MCF 10A (cell line): ENCODE measurements around the gene TXNDC2. TPM values are rescaled to one million over a fixed set of nuclear protein-coding genes. Genes with fewer than 3 reads are reported as not detected.

Source experiments
- BruUV-seq: library from RNA; stranded (reverse); fragments of 400-500 nt; replicated peaks from 2 replicates; lab custom pipeline; 2021; lab: Mats Ljungman, UMichigan
- CTCF ChIA-PET: fragments of 300-600 bp; sonication (Branson Sonifier 250); formaldehyde crosslinking; extraction: SDS; loops from one replicate; lab custom pipeline; 2021; ENCODE audit warnings: antibody characterized with exemption, inconsistent platforms; lab: Yijun Ruan, JAX
- POLR2A ChIA-PET: fragments of 300-600, 350-650 bp; sonication (Branson Sonifier 250); formaldehyde crosslinking; extraction: SDS; loops from one replicate; lab custom pipeline; 2020; ENCODE audit warnings: antibody characterized with exemption, inconsistent platforms; lab: Yijun Ruan, JAX
- DNase-seq: peaks from one replicate; pipeline ENCODE4 v3.0.0-alpha.2; 2018; ENCODE audit not compliant: unreplicated experiment
- H3K27ac Mint-ChIP-seq: one replicate; pipeline ENCODE4 v1.8.0; 2022; ENCODE audit warnings: mild to moderate bottlenecking, low read depth, mixed read lengths; ENCODE audit not compliant: unreplicated experiment
- H3K27me3 Mint-ChIP-seq: one replicate; pipeline ENCODE4 v1.8.0; 2022; ENCODE audit warnings: mixed read lengths; ENCODE audit not compliant: insufficient read depth, unreplicated experiment
- H3K36me3 Mint-ChIP-seq: one replicate; pipeline ENCODE4 v1.8.0; 2022; ENCODE audit warnings: mild to moderate bottlenecking, moderate library complexity, mixed read lengths; ENCODE audit not compliant: insufficient read depth, unreplicated experiment
- H3K4me1 Mint-ChIP-seq: one replicate; pipeline ENCODE4 v1.8.0; 2022; ENCODE audit warnings: mixed read lengths; ENCODE audit not compliant: insufficient read depth, unreplicated experiment
- H3K4me3 Mint-ChIP-seq: one replicate; pipeline ENCODE4 v1.8.0; 2022; ENCODE audit warnings: mild to moderate bottlenecking, moderate library complexity, mixed read lengths; ENCODE audit not compliant: unreplicated experiment
- H3K9me3 Mint-ChIP-seq: one replicate; pipeline ENCODE4 v1.8.0; 2022; ENCODE audit warnings: mixed read lengths; ENCODE audit not compliant: unreplicated experiment
- CTCF ChIP-seq: fragments of 200-600 bp; IDR thresholded peaks from one replicate; pipeline ENCODE4 v1.8.0; 2022; ENCODE audit warnings: antibody characterized with exemption, mild to moderate bottlenecking; ENCODE audit not compliant: unreplicated experiment
- intact Hi-C: fragments of 100-400 bp; cut with micrococcal nuclease; formaldehyde crosslinking; loops from 2 replicates; pipeline ENCODE4 v1.14.1; 2022
- total RNA-seq: library from RNA; stranded (reverse); gene quantifications from 2 replicates; pipeline ENCODE4 v1.2.3, GENCODE V29; 2022

TXNDC2 gene
- total RNA-seq, 1 experiment from 2014 or later, result not detected

DNA sequence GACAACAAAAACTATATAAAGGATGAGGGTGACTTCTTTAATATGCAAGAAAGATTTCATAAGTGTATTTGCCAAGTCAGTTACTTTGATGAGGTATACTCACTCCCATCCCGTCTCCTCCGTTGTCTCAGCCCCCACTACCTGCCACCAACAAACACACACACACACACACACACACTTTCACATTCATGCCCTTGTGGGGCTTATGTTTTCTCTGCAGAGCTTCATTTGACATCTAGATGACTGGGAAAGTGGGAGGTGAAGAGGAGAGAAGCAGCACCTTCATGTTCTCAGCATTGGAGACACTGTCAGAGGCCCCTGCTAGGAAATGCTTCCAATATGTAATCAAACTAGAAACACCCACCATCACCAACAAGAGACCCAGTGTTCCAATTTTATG lies 22.5 kb upstream of the TXNDC2 start:
- intact Hi-C loops, result no loop called here
- H3K36me3 Mint-ChIP-seq, result peaks cover 14% of the 10 kb centered on the region
- peaks cover under 1% of the 10 kb centered on the region for H3K4me1 Mint-ChIP-seq
- ChIA-PET POLR2A (no interaction called here), CTCF (no interaction called here)
- H3K27ac Mint-ChIP-seq, result no peak overlapping the region
- no peak for DNase-seq
- TF ChIP-seq CTCF, result no peak
- no peak overlapping the region for H3K4me3 Mint-ChIP-seq
- H3K9me3 Mint-ChIP-seq, result peaks cover 12% of the 10 kb centered on the region
- BruUV-seq, result no TSS peak
- no peaks in the 10 kb centered on the region for H3K27me3 Mint-ChIP-seq

- Mint-ChIP-seq H3K27me3 (no peaks in the 10 kb centered on the region), H3K4me3 (no peak overlapping the region), H3K9me3 (peaks cover 12% of the 10 kb centered on the region), H3K27ac (no peak overlapping the region), H3K4me1 (peaks cover 26% of the 10 kb centered on the region), H3K36me3 (peaks cover 14% of the 10 kb centered on the region)
- TF ChIP-seq CTCF, result no peak
- CTCF ChIA-PET, result interaction anchor here (0.7 kb wide), 1 partner anchor 1109 kb away, joined by 4 read pairs; no protein-coding TSS in a partner anchor
- no peak for DNase-seq
- no TSS peak for BruUV-seq
- intact Hi-C loops, result no loop called here
- POLR2A ChIA-PET, result interaction anchor here (0.8 to 1.0 kb wide), 2 partner anchors 38 to 48 kb away, joined by 3 to 5 read pairs; partner anchors contain the start of gene VAPA
These were observed 19.8 kb upstream of the TXNDC2 start for GRCh38 chr18:9865764-9866490.

GRCh38 chr18:9866627-9867026 lies 19.1 kb upstream of the TXNDC2 start:
- ChIA-PET POLR2A (interaction anchor here (1.0 kb wide), 1 partner anchor 47 kb away, joined by 3 read pairs; the partner anchor contains the start of gene VAPA), CTCF (interaction anchor here (0.7 kb wide), 1 partner anchor 1108 kb away, joined by 4 read pairs; no protein-coding TSS in a partner anchor)
- Mint-ChIP-seq H3K27ac (no peak overlapping the region), H3K9me3 (peaks cover 12% of the 10 kb centered on the region), H3K36me3 (peaks cover 14% of the 10 kb centered on the region), H3K4me3 (no peak overlapping the region), H3K4me1 (peaks cover 32% of the 10 kb centered on the region), H3K27me3 (no peaks in the 10 kb centered on the region)
- intact Hi-C loops, result no loop called here
- DNase-seq, result no peak
- TF ChIP-seq CTCF, result no peak
- BruUV-seq, result no TSS peak

- H3K4me1 Mint-ChIP-seq, result peaks cover 32% of the 10 kb centered on the region
- POLR2A ChIA-PET, result interaction anchor here (1.0 to 1.2 kb wide), 2 partner anchors 10 to 47 kb away, joined by 3 read pairs; partner anchors contain the start of gene VAPA
- H3K27me3 Mint-ChIP-seq, result no peaks in the 10 kb centered on the region
- peaks cover 12% of the 10 kb centered on the region for H3K9me3 Mint-ChIP-seq
- TF ChIP-seq CTCF, result no peak
- CTCF ChIA-PET, result interaction anchor here (0.7 kb wide), 1 partner anchor 1107 kb away, joined by 4 read pairs; no protein-coding TSS in a partner anchor
- H3K36me3 Mint-ChIP-seq, result peaks cover 14% of the 10 kb centered on the region
- no peak overlapping the region for H3K27ac Mint-ChIP-seq
- BruUV-seq, result no TSS peak
- intact Hi-C loops, result no loop called here
- no peak overlapping the region for H3K4me3 Mint-ChIP-seq
- DNase-seq, result no peak
These were observed 18.6 kb upstream of the TXNDC2 start for GRCh38 chr18:9867071-9867594.
